LHCN-M2 (cell line): Measurements from ENCODE around the gene SIX5. TPM values are rescaled to one million over a fixed set of nuclear protein-coding genes. Genes with fewer than 3 reads are reported as not detected.
A peak's percentile ranks its signal among the peaks of the same experiment; 100 is the strongest.

ENCODE experiments used
- DNase-seq: peaks from one replicate; pipeline ENCODE4 v3.0.0-alpha.2; 2012; ENCODE audit warnings: low read depth
- total RNA-seq: library from RNA; depleted of rRNA; stranded (reverse); fragments of >200 nt; gene quantifications from 2 replicates; pipeline ENCODE4 v1.2.3, GENCODE V29; 2014

Gene SIX5
- total RNA-seq, 1 experiment from 2014 or later: 7.9 TPM

DNA sequence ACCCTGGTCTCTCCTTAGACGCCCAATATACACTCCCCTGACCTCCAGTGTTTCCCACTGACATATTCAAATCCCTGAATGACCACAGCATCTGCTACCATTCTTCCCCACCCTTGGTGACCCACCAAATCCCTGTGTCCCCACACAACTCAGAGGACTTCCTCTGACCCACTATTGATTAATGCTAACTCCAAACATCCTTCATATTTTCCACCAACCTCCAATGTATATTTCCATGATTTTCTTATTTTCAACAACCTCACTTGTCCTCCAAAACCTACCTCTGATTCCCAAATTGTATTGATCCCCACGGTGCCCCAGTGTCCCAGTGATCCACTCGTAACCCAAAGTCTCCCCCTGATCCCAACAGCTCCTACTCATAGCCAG lies 24.1 kb upstream of the SIX5 start:
- no peak for DNase-seq

DNA sequence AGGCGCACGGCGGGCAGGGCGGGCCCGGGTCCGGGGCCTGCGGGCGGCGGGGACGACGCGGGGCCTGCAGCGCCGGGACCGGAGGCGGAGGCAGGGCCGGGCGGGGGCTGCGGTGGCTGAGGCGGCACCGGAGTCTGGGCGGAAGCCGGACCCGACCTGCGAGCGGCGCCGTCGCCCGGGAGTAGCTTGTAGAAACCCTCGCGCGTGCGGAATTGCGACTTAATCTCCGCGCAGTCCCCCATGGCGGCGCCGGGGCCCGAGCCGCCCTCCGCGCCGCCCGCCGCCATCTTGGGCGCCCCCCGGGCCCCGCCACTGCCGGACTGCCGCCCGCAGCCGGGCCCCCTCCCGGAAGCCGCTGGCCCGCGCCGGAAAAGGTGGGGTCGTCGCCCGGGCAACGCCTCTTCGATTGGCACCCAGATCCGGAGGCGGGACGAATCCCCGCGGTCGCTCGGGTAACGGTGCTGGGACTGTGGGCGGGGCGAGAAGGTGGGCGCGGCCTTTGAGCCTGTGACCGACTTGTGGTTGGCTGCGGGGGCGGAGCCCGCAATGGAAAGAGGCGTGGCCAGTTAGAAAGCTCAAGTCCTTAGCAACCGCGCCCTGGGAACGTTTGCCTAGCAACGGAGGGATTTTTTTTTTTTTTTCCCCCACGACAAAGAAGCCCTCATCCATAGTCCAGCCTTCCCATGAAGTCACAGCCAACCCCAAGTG lies 23.6 kb upstream of the SIX5 start, which contains the start of gene DMWD:
Gene DMWD, minus strand, starts transcription at position 376 of the 708 bp plus-strand sequence. Its CDS starts 89 bp downstream, at position 287.
- peak; percentile 97 for DNase-seq

DNA sequence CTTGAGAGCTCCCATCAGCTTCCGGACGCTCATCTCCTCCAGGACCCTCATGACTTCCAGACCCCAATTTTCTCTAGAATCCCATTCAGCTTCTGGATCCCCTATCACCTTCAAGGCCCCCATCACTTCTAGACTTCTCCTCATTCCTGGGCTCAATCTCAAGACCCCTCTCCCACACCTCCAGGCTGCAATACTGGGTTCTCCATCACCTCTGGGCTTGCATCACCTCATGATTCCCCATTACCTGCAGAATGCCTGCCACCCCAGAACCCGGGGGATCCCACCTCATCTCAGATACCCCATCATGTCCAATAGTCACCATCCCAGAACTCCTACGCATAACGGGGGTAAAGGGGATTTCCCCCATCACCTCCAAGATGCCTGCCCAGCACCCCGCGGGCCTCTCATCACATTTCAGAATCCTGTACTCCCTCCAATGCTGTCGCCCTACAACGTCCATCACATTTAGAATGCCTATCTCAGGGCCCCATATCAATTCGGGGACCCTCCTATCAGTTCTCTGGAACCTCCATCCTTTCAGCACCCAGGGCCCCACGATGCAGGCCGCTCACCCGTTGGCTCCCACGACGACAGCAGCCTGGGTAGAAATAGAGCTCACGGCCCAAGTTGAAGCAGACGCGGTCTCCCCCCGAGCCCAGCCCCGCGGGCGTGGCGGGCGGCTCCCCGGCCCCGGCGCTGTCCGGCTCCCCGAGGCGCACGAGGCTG lies 22.9 kb upstream of the SIX5 start:
- no peak for DNase-seq

DNA sequence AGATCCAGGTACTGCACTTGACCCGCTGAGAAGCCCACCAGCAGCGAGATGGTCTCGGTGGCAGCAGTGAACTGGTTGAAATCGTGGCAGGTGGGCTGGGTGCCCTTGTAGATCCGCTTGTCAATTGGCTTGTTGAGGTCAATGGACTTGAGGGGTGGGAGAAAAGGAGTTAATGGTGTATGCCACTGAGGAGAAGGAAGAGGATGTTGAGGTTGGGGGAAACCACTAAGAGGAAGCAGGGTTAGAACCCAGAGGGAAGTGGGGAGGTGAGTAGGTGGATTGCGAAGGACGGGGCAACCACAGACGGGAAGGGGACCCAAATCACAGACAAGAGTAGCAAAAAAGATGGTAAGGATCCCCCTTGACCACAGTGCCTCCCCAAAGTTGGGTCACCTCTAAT lies 21.9 kb upstream of the SIX5 start:
- no peak for DNase-seq

DNA sequence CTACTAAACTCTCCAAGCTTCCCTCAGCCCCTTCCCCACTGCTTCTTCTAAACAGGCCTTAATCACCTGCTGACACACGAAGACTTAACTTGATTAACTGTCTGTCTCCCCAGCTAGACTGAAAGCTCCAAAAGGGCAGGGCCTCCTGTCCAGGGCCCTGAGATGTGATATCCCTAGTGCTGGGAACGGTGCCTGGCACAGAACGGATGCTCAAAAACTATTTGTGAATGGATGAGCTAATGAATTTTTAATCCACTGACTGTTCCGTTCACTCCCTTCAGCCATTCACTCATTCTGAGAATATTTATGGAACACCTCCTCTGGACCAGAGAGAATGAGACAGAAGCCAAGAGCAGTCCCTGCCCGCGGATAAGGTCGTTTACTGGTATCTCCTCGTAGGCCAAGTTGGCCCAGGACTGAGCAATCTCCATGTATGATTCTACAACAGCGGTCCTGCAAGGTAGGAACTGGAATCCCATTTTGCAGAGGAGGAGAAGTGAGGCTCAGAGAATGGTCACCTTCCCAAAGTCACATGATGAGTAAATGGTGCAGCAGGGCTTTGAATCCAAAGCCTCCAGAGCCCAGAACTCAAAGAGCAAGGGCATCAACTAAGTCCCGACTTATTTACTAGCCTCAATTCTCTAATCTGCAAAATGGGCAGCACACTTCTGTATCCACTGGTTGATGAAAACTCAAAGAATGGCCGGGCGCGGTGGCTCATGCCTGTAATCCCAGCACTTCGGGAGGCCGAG lies 20.2 kb upstream of the SIX5 start:
- no peak for DNase-seq

DNA sequence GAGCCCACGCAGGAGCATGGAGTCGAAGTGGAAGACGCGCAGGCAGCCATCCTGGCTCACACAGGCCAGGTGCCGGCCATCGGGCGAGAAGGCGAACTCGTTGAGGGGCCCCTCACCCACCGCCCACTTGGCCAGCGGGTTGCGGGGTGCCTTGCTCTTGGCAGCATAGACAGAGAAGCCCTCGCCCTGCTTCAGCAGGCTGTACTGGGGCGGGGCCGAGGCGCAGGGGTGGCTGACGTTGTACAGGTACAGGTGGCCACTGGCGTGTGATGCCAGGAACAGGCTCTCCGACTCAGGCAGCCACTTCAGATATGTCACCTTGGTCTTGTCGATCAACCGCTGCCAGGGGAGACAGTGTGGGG lies 17.5 kb upstream of the SIX5 start:
- DNase-seq: no peak

DNA sequence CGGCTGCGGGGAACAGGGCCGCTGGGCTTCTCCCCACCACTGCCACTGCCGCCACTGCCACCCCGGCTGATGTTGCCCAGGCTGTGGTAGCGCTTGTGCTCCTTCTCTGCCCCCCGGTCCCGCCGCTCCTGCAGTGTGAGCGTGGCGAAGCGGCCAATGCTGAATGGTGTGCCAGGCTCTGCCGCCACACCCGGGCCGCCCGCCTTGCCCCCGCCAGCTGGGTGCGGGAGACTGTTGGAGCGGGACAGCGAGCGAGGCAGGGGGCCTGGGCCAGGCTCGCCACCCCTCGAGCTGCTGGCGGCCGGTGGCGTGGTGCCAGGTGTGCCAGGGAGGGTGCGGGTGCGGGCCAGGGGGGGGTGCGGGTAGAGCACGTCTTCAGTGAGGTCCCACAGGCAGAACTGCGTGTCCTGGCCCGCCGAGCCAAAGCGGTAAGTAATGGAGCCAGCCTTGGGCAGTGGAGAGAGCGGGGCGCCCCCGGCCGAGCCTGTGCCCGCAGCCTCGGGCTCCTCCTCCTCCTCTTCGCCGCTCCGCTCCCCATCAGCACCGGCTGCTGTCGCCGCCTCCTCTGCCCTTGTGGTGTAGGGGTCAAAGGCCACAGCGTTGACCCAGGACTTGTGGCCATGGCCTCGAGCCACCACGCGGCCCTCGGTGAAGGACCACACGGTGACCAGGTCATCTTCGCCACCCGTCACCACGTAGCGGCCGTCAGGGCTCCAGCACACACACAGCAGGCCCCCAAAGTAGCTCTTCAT lies 16.9 kb upstream of the SIX5 start:
- DNase-seq: no peak

DNA sequence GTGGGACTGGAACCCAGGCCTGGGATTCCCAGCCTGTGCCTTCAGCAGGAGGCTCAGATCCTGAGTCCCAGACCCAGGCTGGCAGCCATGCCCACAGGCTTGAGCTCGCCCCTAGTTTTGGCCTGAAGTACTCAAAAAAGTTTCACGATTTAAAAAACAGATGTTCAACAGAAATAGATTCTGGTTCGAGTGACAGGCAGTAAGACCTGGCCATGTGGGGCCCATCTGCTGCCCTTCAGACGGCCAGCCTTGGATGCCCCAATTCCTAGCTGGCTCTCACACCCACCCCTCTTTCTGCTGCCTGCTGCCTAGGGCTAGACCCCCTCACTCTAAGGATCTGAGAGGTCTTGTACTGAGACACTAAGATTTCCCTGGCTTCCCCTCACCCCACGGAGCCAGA lies 16.0 kb upstream of the SIX5 start:
- no peak for DNase-seq

DNA sequence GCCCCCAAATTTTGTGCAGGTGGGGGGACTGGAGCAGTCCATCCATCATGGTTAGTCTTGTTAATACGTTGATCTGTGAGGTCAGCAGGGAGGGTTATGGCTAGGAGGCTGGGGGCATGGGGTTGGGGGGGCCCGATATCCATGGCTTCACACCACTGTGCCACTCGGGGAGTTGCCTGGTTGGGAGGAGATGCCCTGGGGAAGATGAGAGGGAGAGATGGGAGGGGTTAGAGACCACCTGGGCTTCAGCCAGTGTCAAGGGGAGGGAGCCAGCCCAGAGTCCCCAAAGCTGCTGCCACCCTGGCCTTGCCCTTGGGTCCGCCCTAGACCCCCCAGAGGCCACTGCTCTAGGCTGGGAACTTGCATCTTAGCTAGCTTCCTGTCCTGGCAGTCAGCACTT lies 15.0 kb upstream of the SIX5 start:
- no peak for DNase-seq

DNA sequence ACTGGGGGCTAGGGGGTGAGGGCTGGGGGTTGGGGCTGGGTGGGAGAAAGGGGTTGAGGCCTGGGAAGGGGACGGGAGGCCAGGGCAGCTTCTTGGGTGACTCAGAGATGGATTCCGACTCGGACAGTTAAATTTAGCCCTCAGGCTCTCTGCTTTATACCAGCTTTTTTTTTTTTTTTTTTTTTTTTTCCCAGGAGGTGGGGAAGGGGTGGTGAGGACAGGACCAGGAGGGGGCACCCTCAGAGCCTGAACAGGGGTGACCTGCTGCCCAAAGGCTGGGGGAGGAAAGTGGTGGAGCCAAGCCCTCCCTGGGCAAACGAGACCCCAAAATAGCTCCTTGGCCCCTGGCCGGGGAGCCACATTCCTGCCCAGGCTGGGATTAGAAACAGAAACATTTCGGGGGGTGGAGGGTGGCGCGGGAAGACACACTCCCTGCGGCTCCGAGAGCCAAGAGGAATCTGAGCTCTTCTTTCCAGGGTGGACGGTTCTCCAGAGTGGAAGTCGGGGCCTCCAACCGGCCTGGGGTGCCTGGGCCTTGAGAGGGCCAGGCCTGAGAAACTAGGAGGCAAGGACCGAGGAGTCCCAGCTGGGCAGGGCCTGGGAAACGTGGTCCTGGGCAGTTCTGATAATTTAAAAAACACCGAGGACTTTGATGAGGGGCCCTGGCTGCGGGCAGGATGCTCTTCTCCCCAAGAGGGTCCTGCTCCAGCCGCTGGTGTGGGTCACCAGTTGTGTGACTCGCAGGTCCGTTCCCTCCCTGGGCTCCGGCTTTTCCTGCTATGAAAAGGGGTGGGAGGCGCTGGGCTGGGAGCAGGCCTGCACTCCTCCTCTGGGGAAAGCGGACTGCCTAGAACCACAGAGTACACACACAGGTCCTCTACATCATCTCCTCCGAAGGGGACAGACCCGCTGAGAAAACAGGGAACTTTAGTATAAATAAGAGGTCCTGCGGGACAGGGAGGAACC lies 14.1 kb upstream of the SIX5 start:
- peak; percentile 84 for DNase-seq

DNA sequence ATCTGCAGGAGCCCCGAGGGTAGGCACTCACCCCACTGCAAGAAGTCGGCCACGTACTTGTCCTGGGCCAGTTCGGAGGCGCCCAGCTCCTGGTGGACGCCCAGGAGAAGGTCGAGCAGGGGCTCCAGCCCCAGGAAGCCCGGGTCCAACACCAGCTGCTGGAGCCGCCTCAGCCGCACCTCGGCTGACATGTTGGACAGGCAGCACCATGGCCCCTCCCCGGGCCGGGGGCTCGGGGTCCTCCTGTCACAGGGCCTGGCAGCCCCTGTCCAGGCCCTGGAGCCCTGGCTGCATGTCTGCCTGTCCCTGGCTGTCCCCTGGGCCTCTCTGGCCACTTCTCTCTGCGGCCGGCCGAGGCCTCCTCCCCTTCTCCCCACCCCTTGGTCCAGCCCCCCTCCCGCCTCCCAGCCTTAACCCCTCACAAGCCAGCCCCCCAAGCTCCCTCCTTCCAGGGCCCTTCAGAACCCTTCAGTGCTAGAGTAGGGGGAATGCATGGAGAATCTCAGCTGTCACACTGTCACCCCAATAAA lies 13.2 kb upstream of the SIX5 start, which contains the start of gene DMPK:
Gene DMPK, minus strand, starts transcription at position 329 of the 530 bp plus-strand sequence. Its CDS starts 138 bp downstream, at position 191.
- no peak for DNase-seq

DNA sequence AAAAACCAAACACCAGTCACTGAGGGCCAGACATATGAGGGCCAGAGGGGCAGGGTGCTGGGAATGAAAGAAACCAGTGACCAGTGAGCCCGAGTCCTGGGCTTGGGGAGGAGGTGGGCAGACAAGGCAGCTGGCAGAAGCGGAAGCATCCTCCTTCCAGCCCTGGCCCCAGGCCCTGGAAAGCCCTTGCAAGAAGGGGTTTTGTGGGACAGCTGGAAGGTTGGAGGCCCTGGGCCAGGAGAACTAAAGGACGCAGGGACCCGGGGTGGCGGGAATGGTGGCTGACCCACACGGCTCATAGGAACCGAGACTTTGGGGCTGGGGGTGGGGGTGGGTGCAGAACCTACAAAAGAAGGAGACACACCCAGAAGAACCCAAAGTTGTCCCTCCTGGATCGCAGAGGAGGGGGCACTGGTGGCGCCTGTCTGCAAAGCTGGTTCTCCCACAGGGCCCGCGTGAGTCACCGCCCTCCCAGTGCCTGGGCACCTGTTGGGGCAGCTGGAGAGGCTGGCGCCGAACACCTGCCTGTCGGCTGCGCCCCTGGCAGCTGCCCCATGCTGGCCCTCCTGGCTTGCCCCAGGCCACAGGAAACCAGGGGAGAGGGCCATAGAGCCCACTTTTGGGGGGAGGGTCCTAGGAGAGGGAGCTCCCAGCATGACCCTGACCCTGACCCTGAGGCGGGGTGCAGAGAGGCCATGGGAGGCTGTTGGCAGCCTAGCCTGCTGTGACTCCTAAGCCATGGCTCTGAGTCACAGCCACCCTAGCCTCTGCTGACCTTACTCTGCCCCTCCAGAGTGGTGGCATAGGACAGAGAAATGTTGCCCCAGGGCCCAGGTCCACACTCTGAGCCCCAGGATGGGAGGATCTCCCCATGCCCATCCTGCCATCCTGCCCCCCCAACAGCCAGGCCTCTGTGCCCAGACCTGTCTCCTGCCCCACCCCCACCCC lies 12.4 kb upstream of the SIX5 start:
- DNase-seq: peak; percentile 89

DNA sequence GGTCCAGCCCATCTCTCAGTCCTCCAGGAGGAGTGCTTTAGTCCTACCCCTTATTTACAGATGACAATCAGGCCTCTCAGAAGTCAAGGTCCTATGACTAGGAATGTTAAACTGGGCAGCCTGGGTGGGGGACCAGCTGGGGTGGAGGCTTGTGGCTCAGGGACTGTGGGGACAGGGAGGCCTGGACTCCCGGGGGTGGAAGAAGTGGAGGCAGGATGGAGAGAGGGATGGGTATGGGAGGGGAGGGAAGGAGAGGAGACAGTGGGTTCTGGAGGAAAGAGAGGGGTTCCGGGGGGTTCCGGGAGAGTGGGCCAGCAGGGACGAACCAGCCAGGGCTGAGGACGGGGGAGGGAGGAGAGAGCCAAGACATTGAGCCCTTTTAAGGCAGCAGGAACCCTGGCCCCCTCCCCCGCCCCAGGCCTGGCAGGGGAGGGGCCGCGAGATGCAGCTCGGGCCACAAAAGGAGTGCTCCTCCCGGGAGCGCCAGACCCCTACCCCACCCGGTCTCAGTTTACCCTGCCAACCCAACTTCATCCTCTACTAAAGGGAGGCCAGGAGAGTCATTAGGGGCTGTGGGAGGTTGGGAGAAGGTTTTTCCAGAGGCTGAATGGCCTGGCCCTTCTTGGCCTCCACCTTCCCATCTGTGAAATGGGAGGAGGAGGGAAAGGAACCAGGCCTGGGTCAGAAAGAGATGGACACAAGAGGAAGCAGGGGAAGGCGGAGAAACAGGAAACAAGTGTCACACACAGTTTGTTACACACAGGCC lies 11.6 kb upstream of the SIX5 start:
- no peak for DNase-seq

DNA sequence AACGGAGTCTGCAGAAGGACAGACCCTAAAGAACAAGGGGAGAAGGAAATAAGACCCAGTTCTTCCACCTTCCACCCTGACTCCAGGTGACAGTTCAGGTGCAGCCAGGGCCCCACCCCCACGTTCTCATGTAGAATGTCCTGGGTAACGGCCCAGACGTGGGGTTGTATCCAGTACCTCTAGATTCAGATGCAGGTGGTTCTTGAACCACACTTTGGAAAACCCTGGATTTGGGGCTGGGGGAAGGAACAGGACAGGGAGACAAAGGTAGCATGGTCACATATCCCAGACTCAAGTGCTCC lies 11.0 kb upstream of the SIX5 start:
- DNase-seq: no peak

DNA sequence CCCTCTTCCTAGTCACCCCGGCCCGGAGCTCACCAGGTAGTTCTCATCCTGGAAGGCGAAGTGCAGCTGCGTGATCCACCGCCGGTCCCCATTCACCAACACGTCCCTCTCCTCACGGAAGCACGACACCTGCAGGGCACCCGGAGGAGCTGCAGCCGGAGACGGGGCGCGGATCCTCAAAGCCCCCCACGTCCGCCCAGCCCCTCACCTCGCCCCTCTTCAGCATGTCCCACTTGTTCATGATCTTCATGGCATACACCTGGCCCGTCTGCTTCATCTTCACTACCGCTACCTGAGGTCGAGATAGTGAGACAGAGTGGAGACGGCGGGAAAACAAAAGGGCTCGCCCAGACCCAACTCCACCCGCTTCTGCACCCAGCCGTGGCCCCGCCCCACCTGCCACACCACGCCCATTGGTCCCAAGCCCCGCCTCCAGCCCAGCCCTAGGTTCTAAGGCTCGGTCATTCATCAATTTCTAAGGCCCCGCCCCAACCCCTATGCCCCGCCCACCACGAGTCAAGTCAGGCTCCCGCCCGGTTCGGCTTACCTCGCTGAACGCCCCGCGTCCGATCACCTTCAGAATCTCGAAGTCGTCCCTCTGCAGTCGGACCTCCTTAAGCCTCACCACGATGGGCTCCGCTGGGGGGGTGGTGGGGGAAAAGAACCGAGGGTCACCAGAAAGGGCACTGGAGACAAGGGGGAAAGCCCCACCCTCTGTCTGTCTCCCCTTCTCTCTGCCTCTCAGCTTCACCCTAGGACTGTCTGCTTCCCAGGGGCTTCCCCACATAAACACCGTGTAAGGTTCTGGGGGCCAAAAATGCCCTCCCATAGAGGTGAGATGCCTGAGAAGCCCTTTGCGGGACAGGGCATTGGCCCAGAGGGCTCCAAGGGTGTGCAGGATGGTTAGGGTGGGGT lies 10.4 kb upstream of the SIX5 start:
- no peak for DNase-seq

DNA sequence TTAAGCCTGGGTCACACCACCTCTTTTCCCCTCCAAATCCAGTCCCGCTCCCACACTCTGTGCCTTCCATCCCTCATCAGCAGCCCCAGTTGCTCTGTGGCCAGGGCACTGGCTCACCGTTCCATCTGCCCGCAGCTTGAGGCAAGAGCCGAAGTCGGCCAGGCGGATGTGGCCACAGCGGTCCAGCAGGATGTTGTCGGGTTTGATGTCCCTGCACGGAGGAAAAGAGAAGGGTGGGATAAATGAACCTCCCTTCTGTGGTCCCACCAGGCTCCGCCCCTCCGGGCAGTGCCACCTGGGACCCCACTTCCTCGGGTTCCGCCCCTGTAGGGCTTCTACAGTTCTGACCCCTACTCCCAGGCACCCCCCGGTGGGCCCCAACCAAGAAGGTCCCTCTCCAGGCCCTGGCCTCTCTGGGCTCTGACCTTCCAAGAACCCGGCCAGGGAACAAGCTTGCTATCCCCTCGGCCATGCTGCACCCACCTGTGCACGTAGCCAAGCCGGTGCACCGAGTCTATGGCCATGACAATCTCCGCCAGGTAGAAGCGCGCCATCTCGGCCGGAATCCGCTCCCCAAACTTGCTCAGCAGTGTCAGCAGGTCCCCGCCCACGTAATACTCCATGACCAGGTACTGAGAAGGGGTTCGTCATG lies 9.1 kb upstream of the SIX5 start:
- DNase-seq: no peak

DNA sequence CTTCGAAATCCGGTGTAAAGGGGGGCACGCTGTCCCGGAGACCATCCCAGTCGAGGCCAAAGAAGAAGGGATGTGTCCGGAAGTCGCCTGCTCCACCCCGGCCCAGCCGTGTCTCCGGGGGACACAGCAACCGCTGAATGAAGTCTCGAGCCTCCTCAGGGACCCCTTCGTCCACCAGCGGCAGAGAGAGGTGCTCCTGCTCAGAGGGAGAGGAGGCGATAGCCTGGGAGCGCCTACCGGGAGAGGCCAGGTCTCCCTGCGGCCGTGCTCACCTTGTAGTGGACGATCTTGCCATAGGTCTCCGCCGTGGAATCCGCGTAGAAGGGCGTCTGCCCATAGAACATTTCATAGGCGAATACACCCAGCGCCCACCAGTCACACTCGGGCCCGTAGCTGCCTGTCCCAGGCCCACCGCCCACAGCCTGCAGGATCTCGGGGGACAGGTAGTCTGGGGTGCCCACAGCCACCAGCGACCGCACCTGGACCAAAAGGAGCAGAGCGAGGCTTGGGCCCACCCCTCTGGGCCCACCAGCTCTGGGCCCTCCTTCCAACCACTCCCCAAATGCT lies 8.4 kb upstream of the SIX5 start:
- no peak for DNase-seq
